ENCODE measurements around the gene OBI1.

The OBI1 gene

GRCh38 chr13:78675112-78675511, 16.2 kb upstream of the OBI1 start (continued):
- TF ChIP-seq TSHZ1 (tag by site-specific recombination; IDR thresholded peaks at IDR 0.05; ENCODE audit: borderline replicate concordance) (no peak), ZNF16 (tag by site-specific recombination; IDR thresholded peaks at IDR 0.05; ENCODE audit: low read depth) (no peak)

- Histone ChIP-seq H3K27ac (ENCODE audit: extremely low read depth, low read depth, low read length) (no peak overlapping the region), H3K9me3 (ENCODE audit: control insufficient read depth, insufficient read depth, low read depth, low read length) (no peaks in the 10 kb centered on the region), H3K4me1 (ENCODE audit: control insufficient read depth, insufficient read depth, low read length) (no peaks in the 10 kb centered on the region), H3K36me3 (ENCODE audit: control insufficient read depth in 2 of 2, insufficient read depth in 1 of 2, low read length in 2 of 2) (no peaks in the 10 kb centered on the region), H3K4me3 (ENCODE audit: low read depth, low read length) (no peak overlapping the region)
- TF ChIP-seq KLF17 (tag by site-specific recombination; IDR thresholded peaks at IDR 0.05) (no peak), TRIM28 (IDR thresholded peaks at IDR 0.05; ENCODE audit: borderline replicate concordance, low read length) (no peak), ZNF214 (tag by site-specific recombination; IDR thresholded peaks at IDR 0.05; ENCODE audit: borderline replicate concordance) (no peak)
- POLR2A ChIA-PET: no interaction called here
- CTCF ChIA-PET: no interaction called here
Measured at GRCh38 chr13:78674638-78675037, 15.7 kb upstream of the OBI1 start.

GRCh38 chr13:78662467-78662866, 3.5 kb upstream of the OBI1 start:
- no peak overlapping the region for H3K4me3 ChIP-seq (ENCODE audit: low read depth, low read length)
- H3K4me1 ChIP-seq (ENCODE audit: control insufficient read depth, insufficient read depth, low read length): no peaks in the 10 kb centered on the region
- H3K9me3 ChIP-seq (ENCODE audit: control insufficient read depth, insufficient read depth, low read depth, low read length): no peaks in the 10 kb centered on the region
- ChIA-PET CTCF (interaction anchor here (0.6 kb wide), 2 partner anchors 97 to 183 kb away, joined by 3 read pairs; no protein-coding TSS in a partner anchor), POLR2A (no interaction called here)
- H3K27ac ChIP-seq (ENCODE audit: extremely low read depth, low read depth, low read length): no peak overlapping the region
- no peaks in the 10 kb centered on the region for H3K36me3 ChIP-seq (ENCODE audit: control insufficient read depth in 2 of 2, insufficient read depth in 1 of 2, low read length in 2 of 2)
- TF ChIP-seq OVOL3 (tag by site-specific recombination; IDR thresholded peaks at IDR 0.05): no peak
- no peak for TF ChIP-seq ZNF560 (tag by site-specific recombination; IDR thresholded peaks at IDR 0.05; ENCODE audit: borderline replicate concordance)
- no peak for TF ChIP-seq EGR2 (tag by site-specific recombination; IDR thresholded peaks at IDR 0.05; ENCODE audit: low read depth)
- no peak for TF ChIP-seq GLIS1 (tag by site-specific recombination; IDR thresholded peaks at IDR 0.05)
- no peak for TF ChIP-seq ZNF558 (tag by site-specific recombination; IDR thresholded peaks at IDR 0.05)
- TF ChIP-seq PATZ1 (tag by site-specific recombination; IDR thresholded peaks at IDR 0.05): no peak
- TF ChIP-seq ZNF747 (tag by site-specific recombination; IDR thresholded peaks at IDR 0.05): no peak
- no peak for TF ChIP-seq ZFP37 (tag by site-specific recombination; IDR thresholded peaks at IDR 0.05)
- TF ChIP-seq ZNF24 (tag by site-specific recombination; IDR thresholded peaks at IDR 0.05): no peak
- TF ChIP-seq ZNF548 (tag by site-specific recombination; IDR thresholded peaks at IDR 0.05): no peak
- TF ChIP-seq HOXC10 (CRISPR knock-in tag; IDR thresholded peaks at IDR 0.05): no peak
- no peak for TF ChIP-seq ZNF138 (tag by site-specific recombination; IDR thresholded peaks at IDR 0.05; ENCODE audit: borderline replicate concordance)
- no peak for TF ChIP-seq ZNF280C (tag by site-specific recombination; IDR thresholded peaks at IDR 0.05)
- no peak for TF ChIP-seq INSM2 (tag by site-specific recombination; IDR thresholded peaks at IDR 0.05)
